Smooth muscle cell of bladder (primary cell): ENCODE results near the gene SUPT3H. TPM values are rescaled to one million over a fixed set of nuclear protein-coding genes. Genes with fewer than 3 reads are reported as not detected.

Experiments used
- total RNA-seq: library from RNA; depleted of rRNA; stranded (reverse); fragments of >200 nt; gene quantifications from 2 replicates; pipeline ENCODE4 v1.2.3, GENCODE V29; 2014

Gene SUPT3H
- 11.5 and 12.8 TPM in 2 replicates for total RNA-seq

GRCh38 chr6:45377554-45378333 is at the start of gene SUPT3H:
Gene SUPT3H, minus strand, starts transcription at chr6:45377934.

GRCh38 chr6:45327956-45328522 is 49.7 kb downstream of the SUPT3H start, which contains the start of gene RUNX2:
Gene RUNX2, plus strand, starts transcription at chr6:45328330. Its CDS starts 397 bp downstream, at chr6:45328727.

Other genes with a start within 250 kb of the SUPT3H start
- 1.8 and 2.0 TPM in 2 replicates for gene RUNX2, start 49.6 kb downstream of the SUPT3H start, total RNA-seq